Measurements from ENCODE around the gene ZDHHC20. TPM values are rescaled to one million over a fixed set of nuclear protein-coding genes. Genes with fewer than 3 reads are reported as not detected.
"Not testable (repeated sequence)": the region's sequence is repeated elsewhere in the genome, so short reads cannot be mapped to it uniquely, and the experiment has no call there.

The ZDHHC20 gene
- total and polyA plus RNA-seq, 9 donors = 16.3 to 54.2 (median 32.1) TPM

DNA sequence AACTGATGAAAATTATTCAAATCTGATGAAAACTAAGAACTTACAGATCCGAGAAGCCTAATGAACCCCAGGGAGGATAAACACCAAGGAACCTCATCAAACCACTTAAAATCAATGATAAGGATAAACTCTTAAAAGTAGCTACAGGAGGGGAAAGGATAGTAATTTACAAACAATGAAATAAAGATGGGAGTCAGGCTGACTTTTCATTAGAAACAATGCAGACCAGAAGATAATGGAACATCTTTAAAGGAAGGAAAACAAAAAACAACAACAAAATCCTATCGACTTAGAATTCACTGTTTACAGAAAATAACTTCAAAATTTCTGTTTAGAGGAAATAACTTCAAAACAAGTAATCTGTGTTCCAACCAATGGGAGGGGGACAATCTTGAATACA is 73.4 kb downstream of the ZDHHC20 start:
- no peaks in the 10 kb centered on the region for H3K9me3 ChIP-seq
- intact Hi-C loops (cut with DNase I) = no loop called here
- no peak for DNase-seq
- TF ChIP-seq EP300 (IDR thresholded peaks at IDR 0.05) = no peak
- TF ChIP-seq POLR2A (IDR thresholded peaks at IDR 0.05) = no peak
- TF ChIP-seq, protein P1, sequence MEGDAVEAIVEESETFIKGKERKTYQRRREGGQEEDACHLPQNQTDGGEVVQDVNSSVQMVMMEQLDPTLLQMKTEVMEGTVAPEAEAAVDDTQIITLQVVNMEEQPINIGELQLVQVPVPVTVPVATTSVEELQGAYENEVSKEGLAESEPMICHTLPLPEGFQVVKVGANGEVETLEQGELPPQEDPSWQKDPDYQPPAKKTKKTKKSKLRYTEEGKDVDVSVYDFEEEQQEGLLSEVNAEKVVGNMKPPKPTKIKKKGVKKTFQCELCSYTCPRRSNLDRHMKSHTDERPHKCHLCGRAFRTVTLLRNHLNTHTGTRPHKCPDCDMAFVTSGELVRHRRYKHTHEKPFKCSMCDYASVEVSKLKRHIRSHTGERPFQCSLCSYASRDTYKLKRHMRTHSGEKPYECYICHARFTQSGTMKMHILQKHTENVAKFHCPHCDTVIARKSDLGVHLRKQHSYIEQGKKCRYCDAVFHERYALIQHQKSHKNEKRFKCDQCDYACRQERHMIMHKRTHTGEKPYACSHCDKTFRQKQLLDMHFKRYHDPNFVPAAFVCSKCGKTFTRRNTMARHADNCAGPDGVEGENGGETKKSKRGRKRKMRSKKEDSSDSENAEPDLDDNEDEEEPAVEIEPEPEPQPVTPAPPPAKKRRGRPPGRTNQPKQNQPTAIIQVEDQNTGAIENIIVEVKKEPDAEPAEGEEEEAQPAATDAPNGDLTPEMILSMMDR (IDR thresholded peaks at IDR 0.05) = no peak
- 90 to 98% (median 93%) methylated on average over 2 of the region's 2 CpGs for WGBS, 3 donors
- H3K27ac ChIP-seq = no peak overlapping the region
- H3K4me1 ChIP-seq (ENCODE audit: insufficient read depth) = no peaks in the 10 kb centered on the region
- no peak overlapping the region for H3K4me3 ChIP-seq
- no peaks in the 10 kb centered on the region for H3K27me3 ChIP-seq
- no peaks in the 10 kb centered on the region for H3K36me3 ChIP-seq

DNA sequence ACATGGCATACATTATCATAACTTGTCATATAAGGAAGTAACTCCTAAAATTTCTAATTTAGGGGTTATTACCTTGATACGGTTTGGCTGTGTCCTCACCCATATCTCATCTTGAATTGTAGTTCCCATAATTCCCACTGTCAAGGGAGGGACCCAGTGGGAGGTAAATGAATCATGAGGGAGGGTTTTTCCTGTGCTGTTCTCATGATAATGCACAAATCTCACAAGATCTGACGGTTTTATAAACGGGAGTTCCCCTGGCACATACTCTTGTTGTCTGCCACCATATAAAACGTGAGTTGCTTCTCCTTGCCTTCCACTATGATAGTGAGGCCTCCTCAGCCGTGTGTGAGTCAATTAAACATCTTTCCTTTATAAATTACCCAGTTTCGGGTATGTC is 76.0 kb downstream of the ZDHHC20 start:
- H3K36me3 ChIP-seq = no peaks in the 10 kb centered on the region
- intact Hi-C loops (cut with DNase I) = no loop called here
- WGBS, 3 donors = 76 to 81% (median 79%) methylated on average over 6 of the region's 6 CpGs

DNA sequence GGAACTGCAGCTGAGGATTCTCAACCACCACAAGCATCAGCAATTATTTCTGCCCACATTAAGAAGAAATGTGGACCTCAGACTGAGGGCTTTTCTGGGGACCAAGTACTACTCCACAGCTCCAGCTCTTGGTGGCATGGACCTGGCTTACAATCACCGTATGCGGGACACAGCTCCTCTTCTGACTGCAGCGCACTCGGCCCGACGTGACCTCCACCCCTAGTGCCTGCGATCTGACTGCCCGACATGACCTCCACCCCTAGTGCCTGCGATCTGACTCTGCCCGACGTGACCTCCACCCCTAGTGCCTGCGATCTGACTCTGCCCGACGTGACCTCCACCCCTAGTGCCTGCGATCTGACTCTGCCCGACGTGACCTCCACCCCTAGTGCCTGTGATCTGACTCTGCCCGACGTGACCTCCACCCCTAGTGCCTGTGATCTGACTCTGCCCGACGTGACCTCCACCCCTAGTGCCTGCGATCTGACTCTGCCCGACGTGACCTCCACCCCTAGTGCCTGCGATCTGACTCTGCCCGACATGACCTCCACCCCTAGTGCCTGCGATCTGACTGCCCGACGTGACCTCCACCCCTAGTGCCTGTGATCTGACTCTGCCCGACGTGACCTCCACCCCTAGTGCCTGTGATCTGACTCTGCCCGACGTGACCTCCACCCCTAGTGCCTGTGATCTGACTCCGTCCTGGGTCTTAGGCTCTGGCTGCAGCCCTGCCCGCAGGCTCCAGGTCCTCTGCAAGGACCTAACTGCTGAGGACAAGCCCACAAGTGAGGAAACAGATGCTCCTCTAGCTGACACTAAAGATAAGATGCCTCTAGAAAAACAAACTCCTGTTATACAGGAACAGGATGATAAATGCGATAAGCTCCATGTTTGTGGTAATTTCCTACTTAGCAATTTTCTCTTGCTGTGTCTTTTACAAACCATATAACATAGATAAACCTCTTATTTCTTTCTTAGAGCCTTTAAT is 81.8 kb downstream of the ZDHHC20 start:
- DNase-seq; H3K9me3 ChIP-seq; H3K36me3 ChIP-seq; H3K4me1 ChIP-seq (ENCODE audit: insufficient read depth); H3K27me3 ChIP-seq; H3K4me3 ChIP-seq; intact Hi-C loops (cut with DNase I); H3K27ac ChIP-seq: not testable (repeated sequence)
- 89 to 95% (median 92%) methylated on average over 34 to 36 of the region's 36 CpGs for WGBS, 3 donors

More for the DNA sequence above, 76.0 kb downstream of the ZDHHC20 start:
- Histone ChIP-seq H3K27ac (no peak overlapping the region), H3K4me3 (no peak overlapping the region), H3K27me3 (no peaks in the 10 kb centered on the region), H3K9me3 (no peaks in the 10 kb centered on the region), H3K4me1 (ENCODE audit: insufficient read depth) (no peaks in the 10 kb centered on the region)
- DNase-seq = no peak
- TF ChIP-seq EP300 (IDR thresholded peaks at IDR 0.05) (no peak), POLR2A (IDR thresholded peaks at IDR 0.05) (no peak)
- TF ChIP-seq, protein P1 (IDR thresholded peaks at IDR 0.05) = no peak

DNA sequence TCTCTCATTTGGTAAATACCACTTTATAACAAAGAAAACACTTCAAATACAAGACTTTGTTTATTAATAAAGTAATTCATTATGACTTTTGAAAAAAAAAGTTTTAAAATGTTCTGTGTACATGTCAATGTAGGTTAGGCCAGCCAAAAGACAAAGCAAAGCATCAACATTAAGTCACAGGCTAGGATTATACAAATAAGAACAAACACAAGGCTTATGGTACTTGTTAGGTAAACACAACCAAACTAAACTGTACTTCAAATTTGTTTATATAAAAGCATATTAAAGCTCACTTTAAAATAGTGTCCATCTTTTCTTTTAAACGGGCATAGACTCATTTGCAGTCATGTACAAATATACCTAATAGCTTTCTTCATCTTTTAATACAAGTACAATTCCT is 86.6 kb downstream of the ZDHHC20 start:
- no peaks in the 10 kb centered on the region for H3K36me3 ChIP-seq
- TF ChIP-seq EP300 (IDR thresholded peaks at IDR 0.05) (no peak), POLR2A (IDR thresholded peaks at IDR 0.05) (no peak)
- TF ChIP-seq, protein P1 (IDR thresholded peaks at IDR 0.05) = no peak
- peaks cover 1% of the 10 kb centered on the region for H3K4me1 ChIP-seq (ENCODE audit: insufficient read depth)
- intact Hi-C loops (cut with DNase I) = no loop called here
- DNase-seq = no peak
- no peaks in the 10 kb centered on the region for H3K27me3 ChIP-seq
- H3K4me3 ChIP-seq = no peak overlapping the region
- H3K9me3 ChIP-seq = no peaks in the 10 kb centered on the region
- 57 to 84% (median 61%) methylated on average over 1 of the region's 1 CpG for WGBS, 3 donors
- H3K27ac ChIP-seq = no peak overlapping the region

DNA sequence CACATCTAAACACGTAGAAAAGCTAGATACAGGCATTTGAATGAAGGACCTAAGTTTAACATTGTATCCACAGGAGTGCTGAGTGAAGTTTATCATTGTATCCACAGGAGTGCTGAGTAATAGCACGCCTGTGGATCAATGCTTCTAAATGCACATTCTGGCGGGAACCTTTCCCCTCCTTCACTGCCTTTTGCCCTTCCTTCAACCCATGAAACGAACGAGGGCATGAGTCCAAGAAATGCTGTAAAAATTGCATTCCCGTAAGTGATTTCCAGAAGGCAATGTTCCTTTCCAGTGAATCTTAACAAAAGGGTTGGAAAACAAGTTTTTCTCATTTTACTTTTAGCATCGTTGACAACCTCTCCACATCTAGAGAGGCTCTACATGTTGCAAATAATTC is 88.1 kb downstream of the ZDHHC20 start:
- intact Hi-C loops (cut with DNase I) = no loop called here
- 15 to 26% (median 16%) methylated on average over 7 of the region's 7 CpGs for WGBS, 3 donors
- Histone ChIP-seq H3K4me3 (no peak overlapping the region), H3K4me1 (ENCODE audit: insufficient read depth) (peaks cover 1% of the 10 kb centered on the region), H3K36me3 (no peaks in the 10 kb centered on the region), H3K27me3 (no peaks in the 10 kb centered on the region), H3K27ac (no peak overlapping the region), H3K9me3 (no peaks in the 10 kb centered on the region)
- TF ChIP-seq EP300 (IDR thresholded peaks at IDR 0.05) = no peak
- no peak for TF ChIP-seq POLR2A (IDR thresholded peaks at IDR 0.05)
- TF ChIP-seq, protein P1 (IDR thresholded peaks at IDR 0.05) = no peak
- DNase-seq = no peak

Measured in ovary (tissue), 9 donors.